Left ventricle myocardium inferior (tissue), 1 donor: ENCODE measurements around the gene NALCN. TPM values are rescaled to one million over a fixed set of nuclear protein-coding genes. Genes with fewer than 3 reads are reported as not detected.

Experiments used
- DNase-seq: peaks from one replicate; pipeline ENCODE4 v3.0.0-alpha.2; 2020
- H3K27ac ChIP-seq: fragments of 200-600 bp; replicated peaks from 2 replicates; pipeline ENCODE4 v1.8.0; 2021
- H3K27me3 ChIP-seq: fragments of 200-600 bp; 2 replicates; pipeline ENCODE4 v1.8.0; 2021; ENCODE audit warnings: low read depth
- H3K36me3 ChIP-seq: fragments of 200-600 bp; 2 replicates; pipeline ENCODE4 v1.8.0; 2021
- H3K4me1 ChIP-seq: fragments of 200-600 bp; 2 replicates; pipeline ENCODE4 v1.8.0; 2021
- H3K4me3 ChIP-seq: fragments of 200-600 bp; 2 replicates; pipeline ENCODE4 v1.8.0; 2021; ENCODE audit warnings: mild to moderate bottlenecking, moderate library complexity
- H3K9me3 ChIP-seq: fragments of 200-600 bp; replicated peaks from 2 replicates; pipeline ENCODE4 v1.8.0; 2021
- intact Hi-C: fragments of 100-400 bp; cut with micrococcal nuclease; formaldehyde crosslinking; loops from one replicate; pipeline ENCODE4 v1.11.0; 2022
- long read RNA-seq: library from polyadenylated mRNA; unstranded; transcript quantifications from one replicate; pipeline ENCODE4 v2.0.0, GENCODE V29; 2021
- total RNA-seq: library from RNA; stranded (reverse); fragmentation: NEBNext Ultra II Directional; extraction: Animal tissue kit (Norgen Biotek cat#: 25700); gene quantifications from one replicate; pipeline ENCODE4 v1.2.1, GENCODE V29; 2021
- TF ChIP-seq, protein P1 (sequence below): fragments of 200-600 bp; IDR thresholded peaks from 2 replicates; pipeline ENCODE4 v1.8.0; 2021; ENCODE audit warnings: antibody characterized with exemption, mild to moderate bottlenecking, borderline replicate concordance
- donor health status: DM: no; HTN: yes; CAD: no; lungs with severe emphysema.

Gene NALCN
- total RNA-seq, result 8.3 TPM
- long read RNA-seq, partial matches to known transcripts, result 2 of 6 reads
- long read RNA-seq, other reads (novel, unspliced or antisense), result 4 of 6 reads

DNA sequence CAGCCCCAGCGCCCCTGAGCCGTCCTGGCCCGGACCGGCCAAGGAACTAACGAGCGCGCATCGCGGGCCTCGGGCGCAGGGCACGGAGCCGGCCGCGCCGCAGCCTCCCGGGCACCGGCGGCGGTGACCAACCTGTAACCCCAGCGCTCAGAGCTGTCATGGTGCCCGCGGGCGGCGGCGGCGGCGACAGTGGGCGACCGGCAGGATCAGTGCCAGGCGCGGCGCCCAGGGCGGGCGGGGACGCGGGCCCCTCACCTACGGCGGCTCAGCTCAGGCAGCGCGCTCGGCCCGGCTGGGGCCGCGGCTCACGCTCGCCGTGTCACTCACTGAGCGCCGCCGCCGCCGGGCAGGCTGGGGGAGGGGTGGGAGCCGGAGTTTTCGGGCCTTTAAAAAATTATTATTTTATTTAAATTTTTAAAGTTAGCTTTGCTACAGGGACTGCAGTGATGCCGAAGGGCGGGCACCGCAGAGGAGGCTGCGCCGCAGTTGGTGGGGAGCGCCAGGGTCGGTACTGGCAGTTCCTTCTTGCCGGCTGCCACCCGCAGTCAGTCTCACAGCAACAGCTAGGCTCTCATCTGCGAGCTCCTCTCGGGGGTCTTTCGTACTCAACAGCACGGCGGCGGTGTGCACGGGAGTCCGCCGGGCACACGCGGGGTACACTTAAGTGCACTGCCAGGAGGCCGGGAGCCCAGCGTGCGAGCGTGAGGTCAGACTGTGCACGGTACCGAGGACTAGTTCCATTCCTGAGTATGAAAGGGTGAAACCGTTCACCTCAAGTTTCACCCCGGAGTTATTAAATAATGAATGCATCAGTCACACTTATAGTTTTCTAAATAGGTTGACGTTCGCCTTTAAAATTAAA lies at the start of gene NALCN:
NALCN (minus strand) TSS at position 328 of the 862 bp plus-strand sequence. CDS start 17,382 bp downstream, outside the sequence.
- peak; percentile 22 for DNase-seq
- Histone ChIP-seq H3K27me3 (peaks cover 22% of the 10 kb centered on the region), H3K36me3 (no peaks in the 10 kb centered on the region), H3K4me3 (peak within 1 kb of the TSS; percentile 75), H3K27ac (peak within 1 kb of the TSS; percentile 84), H3K4me1 (peaks cover 17% of the 10 kb centered on the region), H3K9me3 (no peaks in the 10 kb centered on the region)
- TF ChIP-seq, protein P1, sequence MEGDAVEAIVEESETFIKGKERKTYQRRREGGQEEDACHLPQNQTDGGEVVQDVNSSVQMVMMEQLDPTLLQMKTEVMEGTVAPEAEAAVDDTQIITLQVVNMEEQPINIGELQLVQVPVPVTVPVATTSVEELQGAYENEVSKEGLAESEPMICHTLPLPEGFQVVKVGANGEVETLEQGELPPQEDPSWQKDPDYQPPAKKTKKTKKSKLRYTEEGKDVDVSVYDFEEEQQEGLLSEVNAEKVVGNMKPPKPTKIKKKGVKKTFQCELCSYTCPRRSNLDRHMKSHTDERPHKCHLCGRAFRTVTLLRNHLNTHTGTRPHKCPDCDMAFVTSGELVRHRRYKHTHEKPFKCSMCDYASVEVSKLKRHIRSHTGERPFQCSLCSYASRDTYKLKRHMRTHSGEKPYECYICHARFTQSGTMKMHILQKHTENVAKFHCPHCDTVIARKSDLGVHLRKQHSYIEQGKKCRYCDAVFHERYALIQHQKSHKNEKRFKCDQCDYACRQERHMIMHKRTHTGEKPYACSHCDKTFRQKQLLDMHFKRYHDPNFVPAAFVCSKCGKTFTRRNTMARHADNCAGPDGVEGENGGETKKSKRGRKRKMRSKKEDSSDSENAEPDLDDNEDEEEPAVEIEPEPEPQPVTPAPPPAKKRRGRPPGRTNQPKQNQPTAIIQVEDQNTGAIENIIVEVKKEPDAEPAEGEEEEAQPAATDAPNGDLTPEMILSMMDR, result no peak
- intact Hi-C loops, result no loop called here

DNA sequence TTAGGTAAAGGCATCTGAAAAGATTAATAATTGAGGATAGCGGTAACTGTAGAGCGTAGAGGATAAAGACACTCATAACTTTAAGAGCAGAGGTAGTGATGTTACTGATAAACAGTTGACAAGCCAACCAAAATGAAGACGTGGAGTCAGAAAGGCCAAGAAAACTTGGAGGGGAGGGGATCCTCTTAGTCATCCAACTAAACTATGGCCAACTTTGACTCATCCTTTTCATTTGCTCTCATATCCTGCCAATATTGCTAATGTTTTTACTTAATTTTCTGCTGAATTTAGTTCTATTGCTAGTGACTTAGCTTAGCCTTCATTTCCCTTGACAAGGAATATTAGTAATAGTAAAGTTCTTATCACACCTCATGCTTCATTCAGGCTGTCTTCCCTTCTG lies 49.6 kb upstream of the NALCN start:
- Histone ChIP-seq H3K9me3 (no peaks in the 10 kb centered on the region), H3K27ac (no peak overlapping the region), H3K4me1 (no peaks in the 10 kb centered on the region), H3K36me3 (no peaks in the 10 kb centered on the region), H3K27me3 (no peaks in the 10 kb centered on the region), H3K4me3 (no peak overlapping the region)
- TF ChIP-seq, protein P1, result no peak
- DNase-seq, result no peak
- intact Hi-C loops, result no loop called here

GRCh38 chr13:101457176-101457575 lies 40.9 kb upstream of the NALCN start:
- intact Hi-C loops, result no loop called here
- Histone ChIP-seq H3K27ac (no peak overlapping the region), H3K9me3 (no peaks in the 10 kb centered on the region), H3K4me3 (no peak overlapping the region), H3K27me3 (peaks cover 8% of the 10 kb centered on the region), H3K4me1 (peaks cover 15% of the 10 kb centered on the region), H3K36me3 (no peaks in the 10 kb centered on the region)
- TF ChIP-seq, protein P1, result no peak
- no peak for DNase-seq

- peaks cover 15% of the 10 kb centered on the region for H3K4me1 ChIP-seq
- no peak for DNase-seq
- no peaks in the 10 kb centered on the region for H3K9me3 ChIP-seq
- H3K27me3 ChIP-seq, result peaks cover 8% of the 10 kb centered on the region
- intact Hi-C loops, result no loop called here
- TF ChIP-seq, protein P1, result no peak
- no peak overlapping the region for H3K4me3 ChIP-seq
- no peaks in the 10 kb centered on the region for H3K36me3 ChIP-seq
- H3K27ac ChIP-seq, result no peak overlapping the region
Observed at GRCh38 chr13:101455863-101456262, 39.6 kb upstream of the NALCN start.

- intact Hi-C loops, result no loop called here
- Histone ChIP-seq H3K27ac (no peak overlapping the region), H3K36me3 (no peaks in the 10 kb centered on the region), H3K9me3 (no peaks in the 10 kb centered on the region), H3K4me3 (no peak overlapping the region), H3K27me3 (peaks cover 8% of the 10 kb centered on the region), H3K4me1 (peaks cover 15% of the 10 kb centered on the region)
- DNase-seq, result no peak
- TF ChIP-seq, protein P1, result no peak
Observed at GRCh38 chr13:101454767-101455166, 38.5 kb upstream of the NALCN start.
